GM10266 (cell line): ENCODE results near the gene KHDC3L.

Experiments used
- DNase-seq: peaks from one replicate; pipeline ENCODE4 v3.0.0; 2012; ENCODE audit errors: extremely low spot score
- TF ChIP-seq, protein P1 (sequence below): IDR thresholded peaks from 2 replicates; pipeline ENCODE4 v1.5.1; 2012; ENCODE audit warnings: mild to moderate bottlenecking, low read depth; ENCODE audit not compliant: control insufficient read depth, insufficient read depth; ENCODE audit errors: missing control alignments

Gene KHDC3L

DNA sequence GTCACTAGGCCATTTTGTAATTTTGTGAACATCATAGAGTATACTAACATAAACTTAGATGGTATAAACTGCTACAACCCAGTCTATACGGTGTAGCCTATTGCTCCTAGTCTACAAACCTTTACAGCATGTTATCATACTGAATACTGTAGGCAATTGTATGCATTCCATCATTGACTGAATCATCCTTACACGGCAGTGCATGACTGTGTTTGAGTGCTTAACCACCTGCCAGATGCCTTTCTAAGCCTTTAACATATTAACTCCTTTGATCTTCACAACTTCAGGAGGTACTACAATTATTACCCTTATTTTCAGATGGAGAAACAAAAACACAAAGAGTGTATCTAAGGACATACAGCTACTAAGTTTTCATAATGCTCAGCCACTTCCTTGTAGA is 22.4 kb upstream of the KHDC3L start:
- DNase-seq = no peak
- TF ChIP-seq, protein P1, sequence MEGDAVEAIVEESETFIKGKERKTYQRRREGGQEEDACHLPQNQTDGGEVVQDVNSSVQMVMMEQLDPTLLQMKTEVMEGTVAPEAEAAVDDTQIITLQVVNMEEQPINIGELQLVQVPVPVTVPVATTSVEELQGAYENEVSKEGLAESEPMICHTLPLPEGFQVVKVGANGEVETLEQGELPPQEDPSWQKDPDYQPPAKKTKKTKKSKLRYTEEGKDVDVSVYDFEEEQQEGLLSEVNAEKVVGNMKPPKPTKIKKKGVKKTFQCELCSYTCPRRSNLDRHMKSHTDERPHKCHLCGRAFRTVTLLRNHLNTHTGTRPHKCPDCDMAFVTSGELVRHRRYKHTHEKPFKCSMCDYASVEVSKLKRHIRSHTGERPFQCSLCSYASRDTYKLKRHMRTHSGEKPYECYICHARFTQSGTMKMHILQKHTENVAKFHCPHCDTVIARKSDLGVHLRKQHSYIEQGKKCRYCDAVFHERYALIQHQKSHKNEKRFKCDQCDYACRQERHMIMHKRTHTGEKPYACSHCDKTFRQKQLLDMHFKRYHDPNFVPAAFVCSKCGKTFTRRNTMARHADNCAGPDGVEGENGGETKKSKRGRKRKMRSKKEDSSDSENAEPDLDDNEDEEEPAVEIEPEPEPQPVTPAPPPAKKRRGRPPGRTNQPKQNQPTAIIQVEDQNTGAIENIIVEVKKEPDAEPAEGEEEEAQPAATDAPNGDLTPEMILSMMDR = no peak

DNA sequence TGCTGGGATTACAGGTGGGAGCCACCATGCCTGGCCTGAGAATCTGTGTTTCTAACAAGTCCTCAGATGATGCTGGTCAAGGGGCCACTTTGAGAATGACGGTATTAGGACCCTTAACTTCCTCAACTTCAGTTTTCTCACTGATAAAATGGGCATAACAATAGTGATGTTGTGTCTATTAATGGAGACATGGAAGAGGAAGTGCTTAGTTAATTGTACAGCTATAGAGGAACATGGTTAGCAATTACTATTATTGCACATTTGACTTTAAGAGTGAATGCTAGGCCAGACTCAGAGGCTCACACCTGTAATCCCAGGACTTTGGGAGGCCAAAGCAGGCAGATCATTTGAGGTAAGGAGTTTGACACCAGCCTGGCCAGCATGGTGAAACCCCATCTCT is 21.1 kb upstream of the KHDC3L start:
- no peak for DNase-seq
- TF ChIP-seq, protein P1 = no peak

DNA sequence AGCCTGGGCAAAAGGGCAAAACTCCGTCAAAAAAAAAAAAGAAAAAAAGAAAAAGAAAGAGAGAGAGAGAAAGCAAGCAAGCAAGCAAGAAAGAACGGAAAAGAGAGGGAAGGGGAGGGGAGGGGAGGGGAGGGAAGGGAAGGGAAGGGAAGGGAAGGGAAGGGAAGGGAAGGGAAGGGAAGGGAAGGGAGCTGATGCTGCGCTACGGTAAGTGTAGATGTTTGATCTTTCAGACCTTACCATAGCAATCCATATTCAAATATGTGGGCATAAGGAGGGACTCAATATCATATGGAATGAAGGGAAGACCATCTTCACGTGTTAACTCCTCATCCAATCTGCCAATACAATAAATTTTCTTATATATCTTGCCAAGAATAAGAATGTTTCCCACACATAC is 20.3 kb upstream of the KHDC3L start:
- no peak for DNase-seq
- TF ChIP-seq, protein P1 = no peak

DNA sequence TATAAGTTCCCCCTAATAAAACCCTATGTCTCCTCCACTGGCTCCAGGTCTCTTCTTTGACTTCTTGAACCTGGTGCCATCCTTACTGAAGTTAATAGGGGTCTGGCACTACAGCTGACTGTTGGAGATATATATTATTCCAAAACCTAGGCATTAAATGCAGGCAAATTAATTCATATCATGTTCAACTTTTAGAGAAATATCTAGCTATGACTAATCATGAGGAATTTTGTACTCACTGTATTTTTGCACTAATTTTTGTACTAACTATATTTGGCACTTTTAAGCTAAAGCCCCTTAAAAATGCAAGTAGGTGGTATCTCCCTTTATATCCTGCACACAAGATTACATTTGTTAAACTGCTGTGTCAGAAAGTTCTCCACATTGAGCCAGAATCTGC is 19.3 kb upstream of the KHDC3L start:
- no peak for DNase-seq
- TF ChIP-seq, protein P1 = no peak

DNA sequence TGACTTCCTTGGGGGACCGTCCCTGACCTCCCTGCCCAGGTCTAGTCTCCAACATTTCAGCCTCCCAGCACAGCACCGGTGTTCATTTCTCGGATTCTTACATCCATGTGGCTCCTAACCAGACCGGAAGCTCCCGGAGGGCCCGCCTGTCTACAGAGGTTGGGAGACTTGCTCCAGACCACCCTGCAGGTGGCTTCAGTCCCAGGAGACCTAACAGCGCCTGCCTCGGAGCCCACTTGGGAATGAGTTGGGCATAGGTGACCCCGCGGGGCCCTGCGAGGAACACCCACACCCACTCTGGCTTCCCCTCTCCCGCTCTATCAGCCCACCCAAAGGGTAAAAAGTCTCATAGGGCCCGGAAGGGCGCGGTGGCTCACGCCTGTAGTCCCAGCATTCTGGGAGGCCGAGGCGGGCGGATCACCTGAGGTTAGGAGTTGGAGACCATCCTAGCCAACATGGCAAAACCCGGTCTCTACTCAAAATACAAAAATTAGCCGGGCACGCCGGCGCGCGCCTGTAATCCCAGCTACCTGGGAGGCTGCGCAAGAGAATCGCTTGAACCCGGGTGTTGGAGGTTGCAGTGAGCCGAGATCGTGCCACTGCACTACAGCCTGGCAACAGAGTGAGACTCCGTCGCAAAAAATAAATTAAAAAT is 13.8 kb upstream of the KHDC3L start:
- DNase-seq = no peak
- TF ChIP-seq, protein P1 = no peak

DNA sequence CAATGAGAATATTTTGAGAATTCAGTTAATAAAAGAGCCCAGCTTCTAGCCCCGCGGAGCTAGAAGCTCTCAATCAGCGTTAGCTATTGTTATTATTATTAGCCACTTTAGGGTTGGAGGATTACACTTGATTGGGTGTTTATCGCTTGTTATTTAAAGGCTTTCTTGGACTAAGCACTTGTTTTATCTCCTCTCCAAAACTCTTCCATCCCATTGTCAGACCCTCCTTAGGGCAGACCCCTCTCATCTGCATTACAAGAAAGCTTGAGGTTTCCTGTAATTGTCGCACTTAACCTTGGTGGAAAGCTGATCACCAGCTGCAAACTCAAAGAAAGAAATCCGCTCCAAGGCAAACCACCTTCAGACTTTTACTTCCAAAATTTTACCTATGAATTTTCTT is 13.1 kb upstream of the KHDC3L start:
- TF ChIP-seq, protein P1 = no peak
- no peak for DNase-seq

DNA sequence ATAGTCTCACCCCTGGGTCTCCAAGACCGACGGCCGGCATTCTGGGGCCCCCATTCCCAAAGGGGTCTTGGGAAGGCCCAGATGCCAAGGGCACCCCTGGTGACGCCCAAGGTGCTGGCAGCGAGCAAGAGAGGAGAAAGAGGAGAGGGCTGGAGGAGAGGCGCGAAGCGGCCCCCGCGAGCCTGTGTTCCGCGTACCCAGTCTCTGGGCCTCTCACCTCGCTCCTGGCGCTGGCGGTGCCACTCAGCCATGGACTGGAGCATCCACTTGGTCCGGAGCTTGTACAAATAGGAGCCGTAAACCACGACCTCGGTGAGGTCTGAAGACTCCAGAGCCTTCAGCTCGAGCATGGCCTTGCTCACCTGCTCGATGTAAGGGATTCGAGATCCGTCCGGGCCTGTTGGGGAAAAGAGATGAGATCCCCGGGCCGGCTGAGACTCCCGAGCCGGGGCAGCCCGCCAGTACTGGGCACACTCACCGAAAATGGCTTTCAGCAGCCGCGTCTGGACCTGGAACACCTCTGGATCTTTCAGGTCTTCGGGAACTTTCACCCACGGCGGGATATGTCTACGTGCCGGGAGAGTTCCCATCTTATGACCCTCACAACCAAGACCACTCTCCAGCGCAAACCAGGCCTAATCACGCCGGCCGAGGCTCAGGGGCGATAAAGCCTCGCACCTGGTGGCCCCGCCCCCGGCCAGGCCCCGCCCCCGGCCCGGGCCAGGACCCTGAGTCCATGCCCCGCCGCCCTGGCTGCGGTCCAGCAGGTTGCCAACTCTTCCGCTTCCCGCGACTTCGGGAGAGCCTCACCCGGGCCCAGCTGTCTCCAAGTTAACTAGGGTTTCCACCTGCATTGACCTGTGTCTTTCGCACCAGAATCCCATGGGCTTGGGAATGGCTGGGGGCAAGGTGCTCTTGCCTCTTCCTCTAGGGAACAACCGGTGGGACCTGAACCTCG is 8.5 kb upstream of the KHDC3L start, which contains the start of gene DPPA5:
Gene DPPA5, minus strand, starts transcription at position 641 of the 958 bp plus-strand sequence. Its CDS starts 51 bp downstream, at position 590.
- no peak for DNase-seq
- TF ChIP-seq, protein P1 = no peak
